A549 (cell line): ENCODE data around the gene SGSH. TPM values are rescaled to one million over a fixed set of nuclear protein-coding genes. Genes with fewer than 3 reads are reported as not detected.

Experiments used
- ATAC-seq, 2 experiments: fragments of 200-7000 bp in 1 of 2; fragments of >200 bp in 1 of 2; cut with Nextera tagmentation in 1 of 2; cut with Tn5 transposase in 1 of 2; 3 replicates each; pipeline versions ENCODE4 v1.8.0 to v1.9.1; 2018 to 2020; ENCODE audit warnings: mild to moderate bottlenecking in 1 of 2, moderate library complexity in 1 of 2
- CTCF ChIA-PET: fragments of 300-600 bp; sonication (Branson Sonifier 250); formaldehyde crosslinking; extraction: SDS; loops from one replicate; lab custom pipeline; 2021; ENCODE audit warnings: antibody characterized with exemption, inconsistent platforms; lab: Yijun Ruan, JAX
- POLR2A ChIA-PET: fragments of 350-600 bp; formaldehyde crosslinking; extraction: SDS; loops from one replicate; lab custom pipeline; 2021; ENCODE audit warnings: antibody characterized with exemption, inconsistent platforms; lab: Yijun Ruan, JAX
- DNase-seq, 2 experiments: peaks; one replicate each; pipeline versions ENCODE4 v3.0.0 to v3.0.0-alpha.2; 2011 to 2016; ENCODE audit warnings: low read depth in 1 of 2, low spot score in 1 of 2
- FAIRE-seq: peaks from 2 replicates; lab custom pipeline; 2011; peaks lifted over from hg19 to GRCh38; lab: Jason Lieb, UNC
- H3K27ac ChIP-seq, 2 experiments: fragments of >200 bp; sonication (Bioruptor Twin); formaldehyde crosslinking; 3 replicates each; pipeline ENCODE4 v1.5.1; 2016 to 2017
- H3K4me1 ChIP-seq: fragments of >200 bp; sonication (Bioruptor Twin); formaldehyde crosslinking; 3 replicates; pipeline ENCODE4 v1.6.1; 2016
- H3K4me2 ChIP-seq: fragments of >200 bp; sonication (Bioruptor Twin); formaldehyde crosslinking; 3 replicates; pipeline ENCODE4 v1.6.1; 2016
- H3K4me3 ChIP-seq: fragments of >200 bp; sonication (Bioruptor Twin); formaldehyde crosslinking; 3 replicates; pipeline ENCODE4 v1.5.1; 2016
- H3K9me3 ChIP-seq: fragments of >200 bp; sonication (Bioruptor Twin); formaldehyde crosslinking; 3 replicates; pipeline ENCODE4 v1.6.1; 2016
- ATOH8 ChIP-seq: fragments of 250-450 bp; sonication (Bioruptor Pico); IDR thresholded peaks from 2 replicates; pipeline ENCODE4 v1.5.0; 2020; ENCODE audit warnings: low read depth, mild to moderate bottlenecking, moderate library complexity
- BHLHE40 ChIP-seq: IDR thresholded peaks from 2 replicates; pipeline ENCODE4 v1.6.1; 2012; ENCODE audit warnings: low read depth, low read length, inconsistent platforms
- CBX8 ChIP-seq: fragments of 200-600 bp; sonication (generic); IDR thresholded peaks from 2 replicates; pipeline ENCODE4 v1.6.1; 2016
- CHD2 ChIP-seq: fragments of 150-350 bp; IDR thresholded peaks from 2 replicates; pipeline ENCODE4 v1.6.1; 2014; ENCODE audit warnings: low read length; ENCODE audit not compliant: partially characterized antibody
- EHMT2 ChIP-seq: fragments of 200-600 bp; sonication (generic); IDR thresholded peaks from 2 replicates; pipeline ENCODE4 v1.6.1; 2016; ENCODE audit warnings: antibody characterized with exemption, low read depth, mild to moderate bottlenecking, moderate library complexity
- ELK1 ChIP-seq: fragments of 150-350 bp; IDR thresholded peaks from 2 replicates; pipeline ENCODE4 v1.6.1; 2014; ENCODE audit warnings: low read depth, mild to moderate bottlenecking, low read length
- EP300 ChIP-seq, 2 experiments: fragments of >200 bp; sonication (Bioruptor Twin); formaldehyde crosslinking; IDR thresholded peaks; 2 replicates in 1 of 2; 3 replicates in 1 of 2; pipeline ENCODE4 v1.6.1; 2016 to 2017
- FOSL2 ChIP-seq, 2 experiments: fragments of 450-650 bp in 1 of 2; fragments of >200 bp in 1 of 2; sonication (Bioruptor Twin) in 1 of 2; formaldehyde crosslinking; IDR thresholded peaks; 2 replicates each; pipeline versions ENCODE4 v1.5.0 to v1.6.1; 2016 to 2020; ENCODE audit warnings: mild to moderate bottlenecking in 1 of 2, moderate library complexity in 1 of 2
- FOXS1 ChIP-seq: fragments of 250-450 bp; sonication (Bioruptor Pico); IDR thresholded peaks from 2 replicates; pipeline ENCODE4 v1.5.0; 2020; ENCODE audit warnings: mild to moderate bottlenecking, moderate library complexity
- HOXB13 ChIP-seq: fragments of 250-450 bp; sonication (Bioruptor Pico); IDR thresholded peaks from 2 replicates; pipeline ENCODE4 v1.5.0; 2020; ENCODE audit warnings: low read depth, mild to moderate bottlenecking, moderate library complexity
- HOXB5 ChIP-seq: fragments of 250-450 bp; sonication (Bioruptor Pico); IDR thresholded peaks from 2 replicates; pipeline ENCODE4 v1.5.0; 2020; ENCODE audit warnings: mild to moderate bottlenecking, moderate library complexity
- JUN ChIP-seq, 2 experiments: fragments of >200 bp; sonication (Bioruptor Twin); formaldehyde crosslinking; IDR thresholded peaks; 2 replicates in 1 of 2; 3 replicates in 1 of 2; pipeline ENCODE4 v1.6.1; 2016 to 2017
- KDM5A ChIP-seq: fragments of 200-600 bp; sonication (generic); IDR thresholded peaks from 2 replicates; pipeline ENCODE4 v1.6.1; 2016; ENCODE audit warnings: antibody characterized with exemption, mild to moderate bottlenecking
- MAFK ChIP-seq: fragments of 450-650 bp; IDR thresholded peaks from 2 replicates; pipeline ENCODE4 v1.6.1; 2014; ENCODE audit not compliant: partially characterized antibody
- MAX ChIP-seq: IDR thresholded peaks from 2 replicates; pipeline ENCODE4 v1.6.1; 2012
- MYC ChIP-seq: IDR thresholded peaks from 2 replicates; pipeline ENCODE4 v1.6.1; 2012; ENCODE audit warnings: mild to moderate bottlenecking, inconsistent platforms, low read length, improper control_type of control experiment, borderline replicate concordance
- NR3C1 ChIP-seq: fragments of >200 bp; sonication (Bioruptor Twin); formaldehyde crosslinking; IDR thresholded peaks from 3 replicates; pipeline ENCODE4 v1.6.1; 2017
- POLR2AphosphoS2 ChIP-seq: conservative IDR thresholded peaks from 2 replicates; pipeline ENCODE4 v1.6.1; 2012; ENCODE audit warnings: low read length, improper control_type of control experiment, inconsistent platforms
- RAD21 ChIP-seq, 2 experiments: fragments of >200 bp in 1 of 2; sonication (Bioruptor Twin) in 1 of 2; formaldehyde crosslinking in 1 of 2; IDR thresholded peaks in 1 of 2; conservative IDR thresholded peaks in 1 of 2; 2 replicates in 1 of 2; 3 replicates in 1 of 2; pipeline ENCODE4 v1.6.1; 2012 to 2018; ENCODE audit warnings: inconsistent platforms in 1 of 2
- RCOR1 ChIP-seq: fragments of 150-350 bp; IDR thresholded peaks from 2 replicates; pipeline ENCODE4 v1.6.1; 2014; ENCODE audit warnings: antibody characterized with exemption, low read length, low read depth
- RFX5 ChIP-seq: fragments of 450-650 bp; IDR thresholded peaks from 2 replicates; pipeline ENCODE4 v1.7.1; 2014; ENCODE audit warnings: antibody characterized with exemption, mild to moderate bottlenecking, moderate library complexity
- RNF2 ChIP-seq: fragments of 200-600 bp; sonication (generic); IDR thresholded peaks from 2 replicates; pipeline ENCODE4 v1.6.1; 2016; ENCODE audit warnings: low read depth, mild to moderate bottlenecking, antibody characterized with exemption, moderate library complexity, borderline replicate concordance
- SREBF2 ChIP-seq: fragments of 450-650 bp; IDR thresholded peaks from 2 replicates; pipeline ENCODE4 v1.6.1; 2014; ENCODE audit warnings: mild to moderate bottlenecking, moderate library complexity
- TP53 ChIP-seq: fragments of 250-450 bp; sonication (Bioruptor Pico); IDR thresholded peaks from 2 replicates; pipeline ENCODE4 v1.5.0; 2021; ENCODE audit warnings: mild to moderate bottlenecking, moderate library complexity
- WGBS: methylation state at CpG from one replicate; pipeline ENCODE4 v1.1.6; 2017; ENCODE audit errors: missing lambda C conversion rate; 5-methylcytosine and 5-hydroxymethylcytosine counted together
- polyA plus RNA-seq, 4 experiments: library from polyadenylated mRNA; depleted of rRNA in 3 of 4; stranded (reverse); fragments of >200 nt; fragmentation: RNase III in 1 of 4; extraction: RNeasy Plus Mini Kit Qiagen cat#74134 plus additional on column Dnase treatment in 1 of 4; gene quantifications; 2 replicates in 3 of 4; 3 replicates in 1 of 4; pipeline ENCODE4 v1.2.3, GENCODE V29; 2011 to 2017

SGSH gene
- polyA plus RNA-seq, 2 of the 4 experiments (the other 2 are of a cell fraction): 14.5 to 24.7 TPM

- TF ChIP-seq NR3C1 (no peak), RFX5 (no peak), EP300 (IDR thresholded peaks at IDR 0.05) (no peak), KDM5A (no peak), MAFK (no peak), MAX (no peak), BHLHE40 (no peak), HOXB13 (CRISPR knock-in tag) (no peak), JUN (IDR thresholded peaks at IDR 0.05) (no peak), FOXS1 (no peak)
- TF ChIP-seq, all 56 proteins: peak for 0
- no peak overlapping the region for H3K4me2 ChIP-seq
Observed at GRCh38 chr17:80185968-80186367, 34.2 kb downstream of the SGSH start.

GRCh38 chr17:80184423-80184714 is 35.8 kb downstream of the SGSH start:
- Histone ChIP-seq H3K27ac (peak overlapping the region in 1 of 2 experiments; percentile 18; a peak in 1 of 6 replicates), H3K9me3 (no peaks in the 10 kb centered on the region), H3K4me1 (peaks cover 15% of the 10 kb centered on the region), H3K4me3 (no peak overlapping the region), H3K4me2 (no peak overlapping the region)
- ChIA-PET POLR2A (no interaction called here), CTCF (interaction anchor here (0.6 to 7.9 kb wide), 5 partner anchors 12 to 83 kb away, joined by 3 to 60 read pairs (median 6); partner anchors contain the start of gene GAA)
- DNase-seq: no peak
- no peak for FAIRE-seq
- 78% methylated on average over 10 of the region's 10 CpGs for WGBS
- no peak for TF ChIP-seq HOXB5 (CRISPR knock-in tag)
- no peak for TF ChIP-seq RAD21 (conservative IDR thresholded peaks at IDR 0.05 in 1 of 2, IDR thresholded peaks at IDR 0.05 in 1 of 2)
- no peak for TF ChIP-seq FOSL2 (IDR thresholded peaks at IDR 0.05)
- TF ChIP-seq FOSL2 (CRISPR knock-in tag; IDR thresholded peaks at IDR 0.05): no peak
- TF ChIP-seq POLR2AphosphoS2: no peak
- no peak for TF ChIP-seq EHMT2
- TF ChIP-seq RCOR1: no peak
- no peak for TF ChIP-seq CHD2
- TF ChIP-seq CBX8: no peak
- TF ChIP-seq SREBF2: no peak
- no peak for TF ChIP-seq FOXS1
- no peak for TF ChIP-seq MYC
- TF ChIP-seq BHLHE40: no peak
- TF ChIP-seq RNF2: no peak
- no peak for TF ChIP-seq ATOH8 (CRISPR knock-in tag)
- TF ChIP-seq TP53 (CRISPR knock-in tag): no peak
- TF ChIP-seq ELK1: no peak
- no peak for ATAC-seq

More at GRCh38 chr17:80185968-80186367, 34.2 kb downstream of the SGSH start:
- FAIRE-seq: no peak
- Histone ChIP-seq H3K27ac (no peak overlapping the region), H3K4me1 (peaks cover 15% of the 10 kb centered on the region), H3K4me3 (no peak overlapping the region), H3K9me3 (no peaks in the 10 kb centered on the region)
- ChIA-PET CTCF (interaction anchor here (0.9 to 7.9 kb wide), 2 partner anchors 10 to 104 kb away, joined by 3 to 60 read pairs; no protein-coding TSS in a partner anchor), POLR2A (no interaction called here)
- WGBS: 86% methylated on average over 9 of the region's 9 CpGs
- ATAC-seq: no peak
- DNase-seq: no peak
